Mesodermal cell (in vitro differentiated cells): ENCODE results near the gene MOV10L1.

Source experiments
- H3K27ac ChIP-seq: 2 replicates; pipeline ENCODE4 v1.7.0; 2013; ENCODE audit warnings: mild to moderate bottlenecking, low read depth, low read length, moderate library complexity; ENCODE audit not compliant: severe bottlenecking
- H3K36me3 ChIP-seq: 2 replicates; pipeline ENCODE4 v1.7.1; 2013; ENCODE audit warnings: mild to moderate bottlenecking, low read length, moderate library complexity; ENCODE audit not compliant: control insufficient read depth, insufficient read depth
- H3K4me1 ChIP-seq: one replicate; pipeline ENCODE4 v1.7.1; 2013; ENCODE audit warnings: mild to moderate bottlenecking, low read length; ENCODE audit not compliant: insufficient read depth, control insufficient read depth, poor library complexity, severe bottlenecking
- H3K4me3 ChIP-seq: 2 replicates; pipeline ENCODE4 v1.7.0; 2013; ENCODE audit warnings: low read length, control low read depth, mild to moderate bottlenecking; ENCODE audit not compliant: insufficient read depth, poor library complexity, severe bottlenecking; ENCODE audit errors: extremely low read depth
- H3K9me3 ChIP-seq: 2 replicates; pipeline ENCODE4 v1.7.1; 2013; ENCODE audit warnings: mild to moderate bottlenecking, low read length, moderate library complexity; ENCODE audit not compliant: control insufficient read depth
- WGBS, 2 experiments: methylation state at CpG; one replicate each; pipeline ENCODE4 v1.1.5; 2013; ENCODE audit warnings: missing lambda C conversion rate in 2 of 2; ENCODE audit not compliant: insufficient coverage in 2 of 2; 5-methylcytosine and 5-hydroxymethylcytosine counted together

The MOV10L1 gene

GRCh38 chr22:50180727-50181521, 91.1 kb downstream of the MOV10L1 start:
- no peaks in the 10 kb centered on the region for H3K9me3 ChIP-seq
- H3K27ac ChIP-seq = no peak overlapping the region
- no peaks in the 10 kb centered on the region for H3K36me3 ChIP-seq
- WGBS, 2 experiments = 92 to 97% methylated on average over 23 to 27 of the region's 27 CpGs
- no peak overlapping the region for H3K4me3 ChIP-seq
- peaks cover 8% of the 10 kb centered on the region for H3K4me1 ChIP-seq

GRCh38 chr22:50182176-50183081, 92.6 kb downstream of the MOV10L1 start:
- no peaks in the 10 kb centered on the region for H3K9me3 ChIP-seq
- WGBS, 2 experiments = 85 to 91% methylated on average over 23 to 31 of the region's 31 CpGs
- no peaks in the 10 kb centered on the region for H3K36me3 ChIP-seq
- H3K4me1 ChIP-seq = peaks cover 11% of the 10 kb centered on the region
- no peak overlapping the region for H3K4me3 ChIP-seq
- H3K27ac ChIP-seq = no peak overlapping the region

GRCh38 chr22:50183141-50183971, 93.5 kb downstream of the MOV10L1 start:
- H3K4me3 ChIP-seq = no peak overlapping the region
- 93 to 97% methylated on average over 9 to 18 of the region's 19 CpGs for WGBS, 2 experiments
- no peak overlapping the region for H3K27ac ChIP-seq
- peaks cover 11% of the 10 kb centered on the region for H3K4me1 ChIP-seq
- no peaks in the 10 kb centered on the region for H3K9me3 ChIP-seq
- H3K36me3 ChIP-seq = peaks cover 4% of the 10 kb centered on the region

- H3K27ac ChIP-seq = no peak overlapping the region
- peaks cover 8% of the 10 kb centered on the region for H3K4me1 ChIP-seq
- peaks cover 11% of the 10 kb centered on the region for H3K36me3 ChIP-seq
- peak overlapping the region; percentile 1 for H3K4me3 ChIP-seq
- H3K9me3 ChIP-seq = no peaks in the 10 kb centered on the region
- WGBS, 2 experiments = 70 to 77% methylated on average over 24 to 31 of the region's 32 CpGs
Observed at GRCh38 chr22:50184004-50184901, 94.4 kb downstream of the MOV10L1 start.

GRCh38 chr22:50184902-50185374, 95.1 kb downstream of the MOV10L1 start:
- peaks cover 15% of the 10 kb centered on the region for H3K36me3 ChIP-seq
- peak overlapping the region; percentile 31 for H3K4me3 ChIP-seq
- WGBS, 2 experiments = 53 to 55% methylated on average over 45 to 63 of the region's 63 CpGs
- peaks cover 8% of the 10 kb centered on the region for H3K4me1 ChIP-seq
- no peak overlapping the region for H3K27ac ChIP-seq
- H3K9me3 ChIP-seq = no peaks in the 10 kb centered on the region

- H3K4me1 ChIP-seq = peaks cover 11% of the 10 kb centered on the region
- H3K9me3 ChIP-seq = no peaks in the 10 kb centered on the region
- H3K27ac ChIP-seq = no peak within 1 kb of the TSS
- peak within 1 kb of the TSS; percentile 81 for H3K4me3 ChIP-seq
- H3K36me3 ChIP-seq = peaks cover 19% of the 10 kb centered on the region
- WGBS, 2 experiments = 13 to 33% methylated on average over 22 to 33 of the region's 90 CpGs
Observed at GRCh38 chr22:50185375-50186087, 95.7 kb downstream of the MOV10L1 start, which contains the start of gene TRABD. Gene TRABD, plus strand, starts transcription at chr22:50185913. Its CDS starts 7,148 bp downstream, at chr22:50193061.

GRCh38 chr22:50186181-50186714, 96.4 kb downstream of the MOV10L1 start:
- Histone ChIP-seq H3K36me3 (peaks cover 21% of the 10 kb centered on the region), H3K4me1 (peaks cover 12% of the 10 kb centered on the region), H3K4me3 (peak overlapping the region; percentile 81), H3K9me3 (no peaks in the 10 kb centered on the region), H3K27ac (no peak overlapping the region)
- 1% methylated on average over 25 to 37 of the region's 47 CpGs for WGBS, 2 experiments

- Histone ChIP-seq H3K4me3 (peak overlapping the region; percentile 81), H3K27ac (no peak overlapping the region), H3K36me3 (peaks cover 27% of the 10 kb centered on the region), H3K9me3 (no peaks in the 10 kb centered on the region), H3K4me1 (peaks cover 12% of the 10 kb centered on the region)
- 44 to 54% methylated on average over 22 to 24 of the region's 26 CpGs for WGBS, 2 experiments
Observed at GRCh38 chr22:50186761-50187523, 97.1 kb downstream of the MOV10L1 start.
